A549 (cell line): Measurements from ENCODE around the gene PREX1. TPM values are rescaled to one million over a fixed set of nuclear protein-coding genes. Genes with fewer than 3 reads are reported as not detected.
"Not testable (repeated sequence)": the region's sequence is repeated elsewhere in the genome, so short reads cannot be mapped to it uniquely, and the experiment has no call there.

Source experiments
- ATAC-seq, 2 experiments: fragments of 200-7000 bp in 1 of 2; fragments of >200 bp in 1 of 2; cut with Nextera tagmentation in 1 of 2; cut with Tn5 transposase in 1 of 2; 3 replicates each; pipeline versions ENCODE4 v1.8.0 to v1.9.1; 2018 to 2020; ENCODE audit warnings: mild to moderate bottlenecking in 1 of 2, moderate library complexity in 1 of 2
- CTCF ChIA-PET: fragments of 300-600 bp; sonication (Branson Sonifier 250); formaldehyde crosslinking; extraction: SDS; loops from one replicate; lab custom pipeline; 2021; ENCODE audit warnings: antibody characterized with exemption, inconsistent platforms; lab: Yijun Ruan, JAX
- POLR2A ChIA-PET: fragments of 350-600 bp; formaldehyde crosslinking; extraction: SDS; loops from one replicate; lab custom pipeline; 2021; ENCODE audit warnings: antibody characterized with exemption, inconsistent platforms; lab: Yijun Ruan, JAX
- DNase-seq, 2 experiments: peaks; one replicate each; pipeline versions ENCODE4 v3.0.0 to v3.0.0-alpha.2; 2011 to 2016; ENCODE audit warnings: low read depth in 1 of 2, low spot score in 1 of 2
- FAIRE-seq: peaks from 2 replicates; lab custom pipeline; 2011; peaks lifted over from hg19 to GRCh38; lab: Jason Lieb, UNC
- H3K27ac ChIP-seq, 2 experiments: fragments of >200 bp; sonication (Bioruptor Twin); formaldehyde crosslinking; 3 replicates each; pipeline ENCODE4 v1.5.1; 2016 to 2017
- H3K4me1 ChIP-seq: fragments of >200 bp; sonication (Bioruptor Twin); formaldehyde crosslinking; 3 replicates; pipeline ENCODE4 v1.6.1; 2016
- H3K4me2 ChIP-seq: fragments of >200 bp; sonication (Bioruptor Twin); formaldehyde crosslinking; 3 replicates; pipeline ENCODE4 v1.6.1; 2016
- H3K4me3 ChIP-seq: fragments of >200 bp; sonication (Bioruptor Twin); formaldehyde crosslinking; 3 replicates; pipeline ENCODE4 v1.5.1; 2016
- H3K9me3 ChIP-seq: fragments of >200 bp; sonication (Bioruptor Twin); formaldehyde crosslinking; 3 replicates; pipeline ENCODE4 v1.6.1; 2016
- BCL3 ChIP-seq: fragments of >200 bp; sonication (Bioruptor Twin); formaldehyde crosslinking; IDR thresholded peaks from 3 replicates; pipeline ENCODE4 v1.6.1; 2016
- CBX2 ChIP-seq: fragments of 200-600 bp; sonication (generic); IDR thresholded peaks from 2 replicates; pipeline ENCODE4 v1.6.1; 2016; ENCODE audit warnings: low read depth, mild to moderate bottlenecking, borderline replicate concordance
- CHD2 ChIP-seq: fragments of 150-350 bp; IDR thresholded peaks from 2 replicates; pipeline ENCODE4 v1.6.1; 2014; ENCODE audit warnings: low read length; ENCODE audit not compliant: partially characterized antibody
- EHF ChIP-seq: fragments of 250-450 bp; sonication (Bioruptor Pico); IDR thresholded peaks from 2 replicates; pipeline ENCODE4 v1.5.0; 2020; ENCODE audit warnings: mild to moderate bottlenecking
- EP300 ChIP-seq, 2 experiments: fragments of >200 bp; sonication (Bioruptor Twin); formaldehyde crosslinking; IDR thresholded peaks; 2 replicates in 1 of 2; 3 replicates in 1 of 2; pipeline ENCODE4 v1.6.1; 2016 to 2017
- GATA3 ChIP-seq: IDR thresholded peaks from 2 replicates; pipeline ENCODE4 v1.6.1; 2012; ENCODE audit warnings: borderline replicate concordance
- HDAC2 ChIP-seq: fragments of 200-600 bp; sonication (generic); IDR thresholded peaks from 2 replicates; pipeline ENCODE4 v1.6.1; 2016
- HOXA7 ChIP-seq: fragments of 250-450 bp; sonication (Bioruptor Pico); IDR thresholded peaks from 2 replicates; pipeline ENCODE4 v1.5.0; 2020; ENCODE audit warnings: mild to moderate bottlenecking, moderate library complexity
- KDM1A ChIP-seq: fragments of 200-600 bp; sonication (generic); IDR thresholded peaks from 2 replicates; pipeline ENCODE4 v1.6.1; 2016; ENCODE audit warnings: low read depth, mild to moderate bottlenecking
- MAX ChIP-seq: IDR thresholded peaks from 2 replicates; pipeline ENCODE4 v1.6.1; 2012
- NPAS2 ChIP-seq: fragments of 250-450 bp; sonication (Bioruptor Pico); IDR thresholded peaks from 2 replicates; pipeline ENCODE4 v1.8.0; 2022; ENCODE audit warnings: mild to moderate bottlenecking, moderate library complexity, borderline replicate concordance
- RFX5 ChIP-seq: fragments of 450-650 bp; IDR thresholded peaks from 2 replicates; pipeline ENCODE4 v1.7.1; 2014; ENCODE audit warnings: antibody characterized with exemption, mild to moderate bottlenecking, moderate library complexity
- SREBF2 ChIP-seq: fragments of 450-650 bp; IDR thresholded peaks from 2 replicates; pipeline ENCODE4 v1.6.1; 2014; ENCODE audit warnings: mild to moderate bottlenecking, moderate library complexity
- TP53 ChIP-seq: fragments of 250-450 bp; sonication (Bioruptor Pico); IDR thresholded peaks from 2 replicates; pipeline ENCODE4 v1.5.0; 2021; ENCODE audit warnings: mild to moderate bottlenecking, moderate library complexity
- ZSCAN20 ChIP-seq: fragments of 250-450 bp; sonication (Bioruptor Pico); IDR thresholded peaks from 2 replicates; pipeline ENCODE4 v1.8.0; 2022; ENCODE audit warnings: mild to moderate bottlenecking, moderate library complexity
- WGBS: methylation state at CpG from one replicate; pipeline ENCODE4 v1.1.6; 2017; ENCODE audit errors: missing lambda C conversion rate; 5-methylcytosine and 5-hydroxymethylcytosine counted together
- polyA plus RNA-seq, 4 experiments: library from polyadenylated mRNA; depleted of rRNA in 3 of 4; stranded (reverse); fragments of >200 nt; fragmentation: RNase III in 1 of 4; extraction: RNeasy Plus Mini Kit Qiagen cat#74134 plus additional on column Dnase treatment in 1 of 4; gene quantifications; 2 replicates in 3 of 4; 3 replicates in 1 of 4; pipeline ENCODE4 v1.2.3, GENCODE V29; 2011 to 2017
- TF ChIP-seq, protein P1 (sequence below): fragments of >200 bp; sonication (Bioruptor Twin); formaldehyde crosslinking; IDR thresholded peaks from 2 replicates; pipeline ENCODE4 v1.6.1; 2016
- TF ChIP-seq, protein P2 (sequence below): IDR thresholded peaks from 2 replicates; pipeline ENCODE4 v1.6.1; 2012
- TF ChIP-seq, protein P3 (sequence below): fragments of 250-450 bp; sonication (Bioruptor Pico); IDR thresholded peaks from 2 replicates; pipeline ENCODE4 v1.5.0; 2020; ENCODE audit warnings: low read depth, mild to moderate bottlenecking, moderate library complexity

The PREX1 gene
- polyA plus RNA-seq, 2 of the 4 experiments (the other 2 are of a cell fraction), result 3.6 to 4.2 TPM

- POLR2A ChIA-PET, H3K4me2 ChIP-seq, H3K27ac ChIP-seq, FAIRE-seq, H3K4me3 ChIP-seq, DNase-seq, H3K9me3 ChIP-seq, ATAC-seq, H3K4me1 ChIP-seq: not testable (repeated sequence)
- CTCF ChIA-PET, result interaction anchor here (1.1 kb wide), 1 partner anchor 11 kb away, joined by 5 read pairs; no protein-coding TSS in a partner anchor
- 88% methylated on average over 6 of the region's 7 CpGs for WGBS
These were observed 52.3 kb downstream of the PREX1 start for GRCh38 chr20:48775545-48775944.

DNA sequence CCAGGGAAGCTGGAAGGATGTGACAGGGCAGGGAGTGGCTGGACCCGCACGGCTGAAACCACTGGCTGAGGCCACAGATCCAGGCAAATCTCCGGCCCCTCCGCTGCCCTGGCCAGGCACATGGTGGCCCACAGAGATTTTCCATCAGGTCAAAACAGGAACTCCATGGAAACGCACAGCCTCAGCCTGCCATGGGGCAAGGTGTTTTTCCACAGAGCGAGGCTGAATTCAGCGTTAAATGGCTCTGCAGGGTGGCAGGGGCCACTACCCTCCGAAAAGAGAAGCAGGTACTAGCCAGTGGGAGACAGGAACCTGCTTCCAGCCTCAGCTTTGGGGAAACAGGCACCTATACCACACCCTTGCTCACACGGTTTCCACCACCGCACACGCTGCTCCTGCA lies 53.1 kb downstream of the PREX1 start:
- WGBS, result 97% methylated on average over 6 of the region's 11 CpGs
- ATAC-seq (no peak), FAIRE-seq (no peak), DNase-seq (no peak)
- POLR2A ChIA-PET, result no interaction called here
- no peak overlapping the region for H3K4me3 ChIP-seq
- H3K4me1 ChIP-seq, result no peaks in the 10 kb centered on the region
- H3K27ac ChIP-seq, result no peak overlapping the region
- H3K9me3 ChIP-seq, result peaks cover 7% of the 10 kb centered on the region
- CTCF ChIA-PET, result interaction anchor here (1.1 kb wide), 1 partner anchor 12 kb away, joined by 5 read pairs; no protein-coding TSS in a partner anchor
- TF ChIP-seq HDAC2 (no peak), SREBF2 (no peak), RFX5 (no peak), NPAS2 (CRISPR knock-in tag) (no peak), CHD2 (no peak), EHF (CRISPR knock-in tag) (no peak), EP300 (IDR thresholded peaks at IDR 0.05) (no peak), TP53 (CRISPR knock-in tag) (no peak), ZSCAN20 (CRISPR knock-in tag) (no peak), CBX2 (no peak), MAX (no peak), HOXA7 (CRISPR knock-in tag) (no peak)
- TF ChIP-seq, protein P1, sequence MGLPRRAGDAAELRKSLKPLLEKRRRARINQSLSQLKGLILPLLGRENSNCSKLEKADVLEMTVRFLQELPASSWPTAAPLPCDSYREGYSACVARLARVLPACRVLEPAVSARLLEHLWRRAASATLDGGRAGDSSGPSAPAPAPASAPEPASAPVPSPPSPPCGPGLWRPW, result no peak
- TF ChIP-seq, protein P2, sequence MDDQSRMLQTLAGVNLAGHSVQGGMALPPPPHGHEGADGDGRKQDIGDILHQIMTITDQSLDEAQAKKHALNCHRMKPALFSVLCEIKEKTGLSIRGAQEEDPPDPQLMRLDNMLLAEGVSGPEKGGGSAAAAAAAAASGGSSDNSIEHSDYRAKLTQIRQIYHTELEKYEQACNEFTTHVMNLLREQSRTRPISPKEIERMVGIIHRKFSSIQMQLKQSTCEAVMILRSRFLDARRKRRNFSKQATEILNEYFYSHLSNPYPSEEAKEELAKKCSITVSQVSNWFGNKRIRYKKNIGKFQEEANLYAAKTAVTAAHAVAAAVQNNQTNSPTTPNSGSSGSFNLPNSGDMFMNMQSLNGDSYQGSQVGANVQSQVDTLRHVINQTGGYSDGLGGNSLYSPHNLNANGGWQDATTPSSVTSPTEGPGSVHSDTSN, result no peak
- no peak overlapping the region for H3K4me2 ChIP-seq

GRCh38 chr20:48773837-48774418 lies 53.9 kb downstream of the PREX1 start:
- Histone ChIP-seq H3K27ac (no peak overlapping the region), H3K9me3 (no peaks in the 10 kb centered on the region; the same call in 2 of the 3 replicates), H3K4me2 (no peak overlapping the region), H3K4me3 (no peak overlapping the region), H3K4me1 (no peaks in the 10 kb centered on the region)
- WGBS, result 77% methylated on average over 14 of the region's 14 CpGs
- FAIRE-seq (no peak), DNase-seq (no peak), ATAC-seq (no peak)
- CTCF ChIA-PET, result interaction anchor here (1.2 kb wide), 2 partner anchors 9 to 131 kb away, joined by 3 to 4 read pairs; no protein-coding TSS in a partner anchor
- POLR2A ChIA-PET, result no interaction called here
- no peak for TF ChIP-seq BCL3
- no peak for TF ChIP-seq MAX
- no peak for TF ChIP-seq EP300 (IDR thresholded peaks at IDR 0.05)
- TF ChIP-seq KDM1A, result no peak
- no peak for TF ChIP-seq GATA3
- TF ChIP-seq, protein P3, sequence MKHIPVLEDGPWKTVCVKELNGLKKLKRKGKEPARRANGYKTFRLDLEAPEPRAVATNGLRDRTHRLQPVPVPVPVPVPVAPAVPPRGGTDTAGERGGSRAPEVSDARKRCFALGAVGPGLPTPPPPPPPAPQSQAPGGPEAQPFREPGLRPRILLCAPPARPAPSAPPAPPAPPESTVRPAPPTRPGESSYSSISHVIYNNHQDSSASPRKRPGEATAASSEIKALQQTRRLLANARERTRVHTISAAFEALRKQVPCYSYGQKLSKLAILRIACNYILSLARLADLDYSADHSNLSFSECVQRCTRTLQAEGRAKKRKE, result no peak
